DMS79 treated with DMSO at 0.1 percent for 48 hours (cell line): ENCODE data around the gene PIRT.

Experiments
- DNase-seq: peaks from one replicate; lab custom pipeline; 2025; lab: John Stamatoyannopoulos, UW

The PIRT gene

DNA sequence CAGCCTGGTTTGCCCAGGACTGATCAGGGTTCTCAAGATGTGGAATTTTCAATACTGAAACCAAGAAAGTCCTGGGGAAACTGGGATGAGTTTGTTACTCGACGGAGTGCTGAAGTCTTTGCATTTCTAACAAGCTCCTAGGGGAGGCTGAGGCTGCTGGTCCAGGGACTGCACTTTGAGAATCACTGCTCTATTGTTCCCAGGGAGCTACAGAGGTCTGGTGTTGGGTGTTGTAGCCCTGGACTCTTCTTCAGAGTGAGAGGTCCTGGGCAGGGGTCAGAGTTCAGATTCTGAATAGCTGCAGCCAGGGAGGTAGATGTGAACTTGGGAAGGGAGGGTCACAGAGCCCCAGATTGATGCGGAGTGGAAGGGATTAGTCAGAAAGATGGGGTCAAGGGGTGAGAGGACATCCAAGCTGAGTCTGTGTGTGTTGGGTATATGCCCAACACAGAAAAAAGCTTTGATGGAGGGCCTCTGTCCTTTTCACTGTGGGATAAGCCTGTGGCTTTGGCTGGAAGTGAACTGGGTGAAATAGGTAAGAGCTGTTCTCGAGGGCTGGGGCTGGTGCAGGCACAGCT is 48.1 kb downstream of the PIRT start:
- no peak for DNase-seq

DNA sequence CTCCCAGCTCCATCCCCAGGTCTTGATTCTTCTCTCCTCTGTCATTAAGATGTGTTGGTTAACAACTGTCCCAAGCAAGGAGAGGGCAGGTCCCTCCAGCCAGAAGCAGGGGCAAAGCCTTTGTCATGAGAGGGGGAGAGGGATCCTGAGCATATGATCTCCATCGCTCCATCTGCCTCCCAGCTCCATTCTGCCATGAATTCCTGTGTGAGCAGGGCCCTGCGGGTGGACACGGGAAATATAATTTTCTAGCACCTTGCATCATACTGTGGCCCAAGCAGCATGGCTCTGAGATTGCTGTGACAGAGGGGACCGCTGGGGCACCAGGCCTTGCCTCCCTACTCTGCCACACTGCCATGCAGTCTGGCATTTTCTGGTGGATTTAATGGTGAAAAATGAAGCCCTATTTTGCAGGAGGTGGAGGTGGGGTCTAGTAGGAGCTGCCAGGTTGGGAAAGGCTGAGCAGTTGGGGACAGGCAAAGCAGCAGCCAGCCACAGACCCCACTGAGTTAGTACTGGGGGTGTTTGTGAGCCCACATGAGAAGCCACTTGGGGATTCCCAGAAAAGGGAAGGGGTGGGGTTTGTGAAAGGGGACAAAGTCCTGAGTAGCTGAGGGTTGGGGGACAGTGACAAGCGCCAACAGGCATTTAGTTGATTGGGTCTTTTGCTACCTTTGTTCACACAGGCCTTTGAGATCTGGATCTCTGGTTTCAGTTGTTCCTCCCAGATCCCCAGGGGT is 50.4 kb downstream of the PIRT start:
- DNase-seq: no peak

DNA sequence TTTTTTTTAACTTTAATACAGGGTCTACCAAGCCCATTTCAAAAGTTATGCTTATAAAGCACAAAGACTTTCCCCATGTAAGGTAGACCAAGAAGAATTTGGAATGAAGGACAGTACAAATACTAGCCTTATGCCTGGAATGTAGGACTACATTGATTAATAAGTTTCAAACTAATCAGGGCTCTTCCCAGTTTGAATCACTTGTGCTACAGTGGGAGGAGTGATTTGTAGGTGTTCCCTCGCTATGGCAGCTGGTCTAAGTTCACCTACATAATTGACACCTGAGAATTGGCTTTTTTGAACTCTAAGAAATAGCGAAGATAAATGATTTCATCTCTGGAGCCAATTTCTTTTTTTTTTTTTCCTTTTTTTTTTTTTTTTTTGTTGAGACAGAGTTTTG is 52.6 kb downstream of the PIRT start:
- DNase-seq: no peak

DNA sequence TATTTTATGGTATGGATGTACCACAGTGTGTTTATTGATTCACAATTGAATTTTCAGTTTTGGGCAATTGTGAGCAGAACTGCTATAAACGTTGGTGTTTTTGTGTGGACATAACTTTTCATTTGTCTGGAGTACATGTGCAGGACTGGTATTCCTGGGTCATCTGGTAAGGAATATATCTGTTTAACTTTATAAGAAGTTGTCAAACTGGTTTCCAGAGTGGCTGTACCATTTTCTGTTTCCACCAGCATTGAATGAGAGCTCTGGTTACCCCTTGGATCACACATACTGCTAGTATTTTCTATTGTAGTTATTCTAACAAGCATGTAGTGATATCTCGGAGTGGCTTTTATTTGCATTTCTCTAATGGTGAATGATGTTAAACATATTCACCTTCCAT is 58.3 kb downstream of the PIRT start:
- no peak for DNase-seq

DNA sequence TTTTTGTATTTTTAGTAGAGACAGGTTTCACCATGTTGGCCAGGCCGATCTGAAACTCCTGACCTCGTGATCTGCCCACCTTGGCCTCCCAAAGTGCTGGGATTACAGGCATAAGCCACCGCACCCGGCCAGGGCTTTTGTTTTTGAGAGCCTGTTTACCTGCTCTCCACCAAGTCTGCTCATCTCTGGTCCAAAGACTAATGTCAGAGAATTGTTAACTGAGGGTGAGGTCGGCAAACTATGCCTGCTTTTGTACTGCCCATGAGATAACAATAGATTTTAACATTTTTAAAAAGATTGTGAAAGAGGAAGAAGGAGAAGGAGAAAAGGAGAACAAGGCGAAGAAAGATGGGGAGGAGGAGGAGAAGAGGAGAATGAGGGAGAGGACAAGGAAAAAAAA is 60.0 kb downstream of the PIRT start:
- DNase-seq: no peak

DNA sequence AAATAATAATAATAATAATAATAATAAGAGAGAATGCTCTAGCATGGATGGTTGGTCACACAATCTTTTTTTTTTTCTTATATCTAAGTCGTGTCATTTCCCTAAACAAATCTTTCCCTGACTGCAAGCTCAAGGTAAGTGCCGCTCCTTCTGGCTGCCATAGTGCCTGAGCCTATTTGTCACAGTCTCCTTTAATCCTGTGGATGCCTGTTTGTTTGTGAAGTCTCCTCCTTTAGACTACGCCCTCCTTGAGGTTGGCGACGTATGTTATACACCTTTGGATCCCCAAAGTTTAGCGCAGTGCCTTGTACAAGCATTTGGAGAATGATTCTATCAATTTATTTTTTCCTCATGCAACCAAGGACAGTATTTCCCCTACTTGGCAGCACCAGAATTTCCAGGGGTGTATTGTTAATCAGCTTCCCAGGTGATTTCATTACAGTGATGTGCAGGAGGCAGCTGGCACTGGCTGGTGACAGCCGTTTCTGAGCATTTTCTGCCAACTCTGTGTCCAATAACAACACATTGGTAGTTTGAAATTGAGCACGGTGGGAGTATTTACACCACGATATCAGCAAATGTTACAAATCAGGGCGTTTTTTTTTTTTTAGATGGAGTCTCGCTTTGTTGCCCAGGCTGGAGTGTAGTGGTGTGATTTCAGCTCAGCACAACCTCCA is 60.6 kb downstream of the PIRT start:
- DNase-seq: no peak

DNA sequence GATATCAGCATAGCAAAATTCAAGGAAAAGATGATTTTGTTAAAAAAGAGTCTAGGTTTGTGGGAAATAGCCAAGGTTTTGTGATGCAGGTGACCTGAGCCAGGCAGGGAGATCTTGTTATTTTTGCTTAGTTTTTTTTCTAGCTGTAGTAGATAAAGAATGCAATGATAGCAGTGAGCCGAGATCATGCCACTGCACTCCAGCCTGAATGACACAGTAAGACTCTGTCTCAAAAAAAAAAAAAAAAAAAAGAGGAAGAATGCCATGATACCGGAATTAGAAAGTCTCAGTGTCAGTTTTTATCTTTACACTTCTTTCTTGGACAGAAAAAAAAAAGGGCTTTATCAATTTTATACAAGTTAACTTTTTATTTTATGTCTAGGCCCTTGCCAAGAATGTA is 61.5 kb downstream of the PIRT start:
- DNase-seq: no peak

DNA sequence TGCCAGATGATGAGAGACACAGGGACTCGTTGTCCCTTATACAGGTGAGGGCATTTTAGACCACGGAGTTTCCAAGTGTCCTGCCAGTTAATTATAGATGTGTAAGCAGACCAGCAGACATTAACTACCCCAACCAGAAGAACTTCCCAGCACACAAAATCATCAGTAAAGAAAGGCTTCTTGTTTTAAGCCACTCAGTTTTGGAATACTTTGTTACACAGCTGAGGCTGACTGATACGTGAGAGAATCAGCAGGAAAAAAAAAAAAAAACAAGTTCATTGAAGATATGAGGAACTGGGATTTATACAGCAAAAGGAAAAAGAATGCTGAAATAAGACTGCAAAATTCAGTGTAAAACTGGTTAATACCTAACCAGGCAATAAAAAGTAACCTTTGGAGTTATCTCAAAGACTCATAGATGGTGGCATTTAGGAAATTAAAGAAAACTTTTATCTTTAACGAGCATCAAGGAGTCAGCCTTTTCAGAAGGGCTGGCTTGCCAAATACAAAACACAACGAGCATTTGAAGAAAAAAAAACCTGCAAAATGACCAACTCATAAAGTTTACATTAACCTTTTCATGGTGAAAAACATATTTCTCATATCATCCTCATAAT is 62.0 kb downstream of the PIRT start:
- DNase-seq: no peak

DNA sequence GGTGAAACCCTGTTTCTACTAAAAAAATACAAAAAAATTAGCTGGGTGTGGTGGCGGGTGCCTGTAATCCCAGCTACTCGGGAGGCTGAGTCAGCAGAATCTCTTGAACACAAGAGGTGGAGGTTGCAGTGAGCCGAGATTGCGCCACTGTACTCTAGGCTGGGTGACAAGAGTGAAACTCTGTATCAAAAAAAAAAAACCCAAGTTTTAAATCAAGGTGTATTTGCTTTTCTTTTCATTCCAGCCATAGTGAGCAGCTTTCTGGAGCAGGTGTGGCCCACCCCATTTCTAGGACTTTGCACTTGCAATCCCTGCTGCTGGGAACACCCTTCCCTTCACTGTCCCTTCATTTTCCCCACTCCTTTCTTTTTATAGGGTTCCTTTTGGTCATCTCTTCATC is 62.8 kb downstream of the PIRT start:
- no peak for DNase-seq

DNA sequence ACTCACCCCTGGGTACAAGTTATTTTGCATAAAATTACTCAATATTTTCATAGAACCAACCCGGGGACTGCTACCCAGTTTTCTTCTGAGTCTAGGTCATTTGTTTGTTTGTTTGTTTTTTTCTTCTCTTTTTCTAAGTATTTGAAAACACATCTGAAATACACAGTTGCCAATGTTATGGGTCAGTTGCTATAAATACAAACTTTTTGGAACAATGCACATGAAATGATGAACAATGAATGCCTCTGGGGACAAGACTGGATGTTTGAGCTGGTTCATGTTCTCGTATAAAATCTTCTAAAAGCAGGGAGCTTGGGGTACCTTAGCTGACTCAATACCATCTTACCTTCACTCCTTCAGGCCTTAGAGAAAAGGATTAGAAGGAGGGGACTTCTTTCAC is 64.5 kb downstream of the PIRT start:
- no peak for DNase-seq
